K562 (cell line): ENCODE data around the gene DNMT3A. TPM values are rescaled to one million over a fixed set of nuclear protein-coding genes. Genes with fewer than 3 reads are reported as not detected.

Source experiments
- ARID1B ChIP-seq: fragments of 450-650 bp; IDR thresholded peaks from 2 replicates; pipeline ENCODE4 v1.6.1; 2016; ENCODE audit warnings: antibody characterized with exemption, mild to moderate bottlenecking, inconsistent platforms
- ATF3 ChIP-seq, 2 experiments: fragments of 450-650 bp in 1 of 2; sonication (generic) in 1 of 2; formaldehyde crosslinking in 1 of 2; IDR thresholded peaks in 1 of 2; conservative IDR thresholded peaks in 1 of 2; 2 replicates each; pipeline versions ENCODE4 v1.6.1 to v1.8.1; 2016 to 2023; ENCODE audit warnings: mild to moderate bottlenecking in 2 of 2, moderate library complexity in 2 of 2, inconsistent platforms in 1 of 2, missing genetic modification reagents in 1 of 2
- E2F3 ChIP-seq: fragments of 250-450 bp; sonication (Bioruptor Pico); IDR thresholded peaks from 2 replicates; pipeline ENCODE4 v1.4.0; 2020; ENCODE audit warnings: mild to moderate bottlenecking
- E2F4 ChIP-seq: sonication (generic); formaldehyde crosslinking; IDR thresholded peaks from 2 replicates; pipeline ENCODE4 v1.8.0; 2022; ENCODE audit warnings: mild to moderate bottlenecking, low read depth, missing genetic modification reagents
- E4F1 ChIP-seq: fragments of 250-450 bp; sonication (Bioruptor Pico); IDR thresholded peaks from 2 replicates; pipeline ENCODE4 v1.5.0; 2021; ENCODE audit warnings: mild to moderate bottlenecking, borderline replicate concordance
- HNRNPLL ChIP-seq: fragments of 200-400 bp; formaldehyde crosslinking; IDR thresholded peaks from 2 replicates; pipeline ENCODE4 v1.6.1; 2017; ENCODE audit warnings: low read length, low read depth, mild to moderate bottlenecking; ENCODE audit not compliant: poor library complexity, severe bottlenecking
- MNT ChIP-seq, 2 experiments: fragments of 450-650 bp; conservative IDR thresholded peaks; 2 replicates each; pipeline ENCODE4 v1.6.1; 2017; ENCODE audit warnings: mild to moderate bottlenecking in 2 of 2, moderate library complexity in 2 of 2
- POLR2A ChIP-seq: fragments of 450-650 bp; conservative IDR thresholded peaks from 2 replicates; pipeline ENCODE4 v1.6.1; 2016
- SAP30 ChIP-seq: fragments of 200-600 bp; sonication (generic); IDR thresholded peaks from 2 replicates; pipeline ENCODE4 v1.6.1; 2012; ENCODE audit warnings: borderline replicate concordance, low read depth, mild to moderate bottlenecking, moderate library complexity, low read length, control low read depth, inconsistent platforms; ENCODE audit not compliant: insufficient read depth, poor library complexity, severe bottlenecking
- UBTF ChIP-seq, 2 experiments: IDR thresholded peaks; 2 replicates each; pipeline ENCODE4 v1.6.1; 2012; ENCODE audit warnings: improper control_type of control experiment in 2 of 2, low read depth in 2 of 2, low read length in 2 of 2, borderline replicate concordance in 1 of 2
- ZFP1 ChIP-seq: fragments of 450-650 bp; formaldehyde crosslinking; IDR thresholded peaks from 2 replicates; pipeline ENCODE4 v1.4.0; 2020; ENCODE audit warnings: mild to moderate bottlenecking, mixed read lengths
- ZNF124 ChIP-seq: sonication (generic); formaldehyde crosslinking; IDR thresholded peaks from 2 replicates; pipeline ENCODE4 v1.8.1; 2022; ENCODE audit warnings: missing genetic modification reagents
- ZNF140 ChIP-seq: fragments of 250-450 bp; sonication (Bioruptor Pico); IDR thresholded peaks from 2 replicates; pipeline ENCODE4 v1.8.0; 2021; ENCODE audit warnings: moderate library complexity, mild to moderate bottlenecking, inconsistent platforms
- ZNF175 ChIP-seq: fragments of 200-800 bp; sonication (Bioruptor generic); IDR thresholded peaks from 2 replicates; pipeline ENCODE4 v1.6.1; 2016; ENCODE audit warnings: low read depth, mild to moderate bottlenecking, missing genetic modification characterization, missing compliant biosample characterization
- ZNF586 ChIP-seq: fragments of 450-650 bp; formaldehyde crosslinking; conservative IDR thresholded peaks from 2 replicates; pipeline ENCODE4 v1.4.0; 2020; ENCODE audit warnings: mild to moderate bottlenecking, moderate library complexity
- polyA plus RNA-seq, 8 experiments: library from polyadenylated mRNA; depleted of rRNA in 4 of 8; stranded (reverse) in 5 of 8; unstranded in 3 of 8; fragments of >200 nt; fragmentation: Nextera tagmentation in 2 of 8; fragmentation: Illumina TruSeq in 1 of 8; extraction: Ambion mirVana in 2 of 8; extraction: Trizol in 1 of 8; gene quantifications; 2 replicates each; pipeline versions ENCODE4 v1.2.1 to v1.2.3, GENCODE V29; 2011 to 2014; ENCODE audit warnings: inconsistent platforms in 1 of 8, missing spikeins in 1 of 8
- total RNA-seq, 7 experiments: library from RNA; depleted of rRNA in 6 of 7; stranded (reverse); fragments of >200 nt in 6 of 7; fragmentation: Illumina TruSeq in 2 of 7; extraction: Trizol in 2 of 7; gene quantifications; 2 replicates each; pipeline versions ENCODE4 v1.2.1 to v1.2.3, GENCODE V29; 2011 to 2021; ENCODE audit warnings: low replicate concordance in 1 of 7

Gene DNMT3A
- total and polyA plus RNA-seq, 9 of the 15 experiments (the other 6 are each of a cell fraction or from before 2014, with no cell fraction given): 3.0 to 16.0 (median 6.1) TPM

- TF ChIP-seq UBTF (IDR thresholded peaks at IDR 0.05; ENCODE audit: borderline replicate concordance in 1 of 2, low read depth in 2 of 2, low read length in 2 of 2) (no peak), ATF3 (IDR thresholded peaks at IDR 0.05) (no peak), ATF3 (CRISPR knock-in tag; conservative IDR thresholded peaks at IDR 0.05) (no peak), ZFP1 (CRISPR knock-in tag) (no peak), ZNF140 (CRISPR knock-in tag) (no peak), HNRNPLL (no peak), ZNF175 (0 out of 2 replicates have a peak, but pooled peaks have one; percentile 39), ZNF124 (0 out of 2 replicates have a peak, but pooled peaks have one; percentile 63), ZNF586 (CRISPR knock-in tag) (no peak), E2F4 (CRISPR knock-in tag) (no peak), SAP30 (no peak), POLR2A (no peak), MNT (conservative IDR thresholded peaks at IDR 0.05) (peak in 1 of 2 experiments; percentile 35; a peak in 2 of 4 replicates), ARID1B (no peak), E4F1 (no peak), E2F3 (CRISPR knock-in tag) (no peak)
Observed at GRCh38 chr2:25342372-25343186, 854 bp upstream of the DNMT3A start (continued).
